PFSK-1 (cell line): ENCODE data around the gene SLC35A3.

Experiments
- FOXP2 ChIP-seq: optimal IDR thresholded peaks from 2 replicates; pipeline ENCODE3; 2011; ENCODE audit warnings: borderline replicate concordance, control low read depth, inconsistent platforms; ENCODE audit not compliant: insufficient read depth; ENCODE audit errors: extremely low read length, extremely low read depth
- POLR2AphosphoS5 ChIP-seq: IDR thresholded peaks from 2 replicates; pipeline ENCODE4 v1.6.1; 2012; ENCODE audit warnings: low read depth, mild to moderate bottlenecking, control low read depth, low read length, moderate library complexity
- REST ChIP-seq, 2 experiments: IDR thresholded peaks; 2 replicates each; pipeline versions ENCODE4 v1.6.1 to v1.8.0; 2011 to 2012; ENCODE audit warnings: low read depth in 2 of 2, low read length in 2 of 2, control low read depth in 1 of 2, inconsistent platforms in 1 of 2, mild to moderate bottlenecking in 1 of 2, moderate library complexity in 1 of 2; ENCODE audit not compliant: insufficient read depth in 1 of 2
- SIN3A ChIP-seq: IDR thresholded peaks from 2 replicates; pipeline ENCODE4 v1.6.1; 2012; ENCODE audit warnings: mild to moderate bottlenecking, low read length, moderate library complexity, borderline replicate concordance; ENCODE audit not compliant: insufficient read depth
- TAF1 ChIP-seq: IDR thresholded peaks from 2 replicates; pipeline ENCODE4 v1.6.1; 2012; ENCODE audit warnings: low read length, control low read depth, borderline replicate concordance; ENCODE audit not compliant: insufficient read depth

- TF ChIP-seq REST (IDR thresholded peaks at IDR 0.05; ENCODE audit: insufficient read depth in 1 of 2, low read depth in 2 of 2, low read length in 2 of 2) (no peak), POLR2AphosphoS5 (no peak), TAF1 (no peak), SIN3A (no peak), FOXP2 (no peak)
These were observed 39.7 kb downstream of the SLC35A3 start for GRCh38 chr1:100009458-100009857.
